Measurements from ENCODE around the gene METTL23.
"Not testable (repeated sequence)": the region's sequence is repeated elsewhere in the genome, so short reads cannot be mapped to it uniquely, and the experiment has no call there.

Gene METTL23

DNA sequence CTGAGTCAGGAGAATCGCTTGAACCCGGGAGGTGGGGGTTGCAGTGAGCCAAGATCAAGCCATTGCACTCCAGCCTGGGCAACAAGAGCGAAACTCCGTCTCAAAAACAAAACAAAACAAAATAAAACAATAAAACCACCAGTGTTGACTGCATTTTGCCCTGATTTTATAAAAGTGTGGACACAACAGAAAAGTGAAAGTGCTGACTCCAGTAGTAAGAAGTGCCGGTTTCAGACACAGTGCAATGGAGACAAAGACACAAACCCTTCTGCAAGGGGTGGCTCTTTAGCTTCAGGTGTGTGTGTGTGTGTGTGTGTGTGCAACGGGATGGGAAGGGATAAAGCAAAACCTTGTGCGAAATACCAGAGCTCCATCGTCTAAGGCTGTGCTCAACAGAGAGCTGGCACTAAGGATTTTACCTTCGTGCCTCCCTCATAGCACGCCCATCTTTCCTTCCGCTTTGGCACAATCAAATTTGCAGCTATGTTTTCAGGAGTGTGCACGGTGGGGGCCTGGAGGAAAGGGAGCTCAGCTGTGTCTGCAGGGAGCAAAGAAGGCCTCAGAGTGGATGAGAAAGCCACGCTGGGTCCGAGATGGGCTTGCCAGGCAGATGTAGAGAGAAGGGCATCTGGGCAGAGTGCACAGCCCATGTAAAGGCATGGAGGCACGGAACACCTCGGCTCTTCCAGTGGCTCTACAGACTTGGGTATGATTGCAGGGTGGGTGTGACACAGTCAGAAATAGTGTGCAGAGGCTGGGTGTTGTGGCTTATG lies 31.4 kb upstream of the METTL23 start:
- DNase-seq (ENCODE audit: low spot score): no peak

DNA sequence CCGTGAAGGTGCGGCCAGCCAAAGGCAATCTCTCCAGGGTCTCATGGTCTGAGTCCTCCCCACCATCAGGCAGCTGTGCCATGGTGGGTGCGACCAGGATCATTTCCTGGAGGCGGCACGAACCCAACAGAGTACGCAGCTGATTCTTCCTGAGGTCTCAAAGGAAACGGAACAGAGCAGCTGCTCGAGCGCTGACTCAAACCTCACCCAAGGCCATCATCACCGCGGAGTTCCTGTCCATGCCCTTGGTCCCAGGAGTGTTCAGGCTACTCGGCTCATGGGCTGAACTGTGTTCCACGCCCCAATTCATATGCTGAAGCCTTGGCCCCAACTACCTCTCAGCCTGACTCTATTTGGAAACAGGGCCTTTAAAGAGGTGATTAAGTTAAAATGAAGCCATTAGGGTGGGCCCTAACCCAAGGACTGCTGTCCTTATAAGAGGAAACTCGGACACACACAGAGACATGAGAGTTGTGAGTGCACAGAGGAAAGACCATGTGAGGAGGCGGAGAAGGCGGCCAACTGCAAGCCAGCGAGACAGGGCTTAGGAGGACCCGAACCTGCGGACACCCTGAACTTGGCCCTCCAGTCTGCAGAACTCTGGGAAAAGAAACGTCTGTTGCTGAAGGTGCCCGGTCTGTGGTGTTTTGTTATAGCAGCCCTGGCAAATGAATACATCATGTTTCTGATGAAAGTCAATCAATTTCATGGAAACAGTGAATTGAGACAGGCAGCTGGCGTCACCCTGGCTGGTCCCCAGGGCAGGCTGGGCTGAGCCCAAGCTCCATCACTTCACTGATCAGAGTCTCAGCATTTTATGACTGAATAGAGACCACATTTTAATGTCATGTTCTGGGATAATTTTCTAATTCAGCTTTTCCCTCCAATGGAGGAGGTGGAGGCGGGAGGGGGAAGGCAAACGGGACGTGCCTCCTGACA lies 29.6 kb upstream of the METTL23 start:
- DNase-seq (ENCODE audit: low spot score): no peak

DNA sequence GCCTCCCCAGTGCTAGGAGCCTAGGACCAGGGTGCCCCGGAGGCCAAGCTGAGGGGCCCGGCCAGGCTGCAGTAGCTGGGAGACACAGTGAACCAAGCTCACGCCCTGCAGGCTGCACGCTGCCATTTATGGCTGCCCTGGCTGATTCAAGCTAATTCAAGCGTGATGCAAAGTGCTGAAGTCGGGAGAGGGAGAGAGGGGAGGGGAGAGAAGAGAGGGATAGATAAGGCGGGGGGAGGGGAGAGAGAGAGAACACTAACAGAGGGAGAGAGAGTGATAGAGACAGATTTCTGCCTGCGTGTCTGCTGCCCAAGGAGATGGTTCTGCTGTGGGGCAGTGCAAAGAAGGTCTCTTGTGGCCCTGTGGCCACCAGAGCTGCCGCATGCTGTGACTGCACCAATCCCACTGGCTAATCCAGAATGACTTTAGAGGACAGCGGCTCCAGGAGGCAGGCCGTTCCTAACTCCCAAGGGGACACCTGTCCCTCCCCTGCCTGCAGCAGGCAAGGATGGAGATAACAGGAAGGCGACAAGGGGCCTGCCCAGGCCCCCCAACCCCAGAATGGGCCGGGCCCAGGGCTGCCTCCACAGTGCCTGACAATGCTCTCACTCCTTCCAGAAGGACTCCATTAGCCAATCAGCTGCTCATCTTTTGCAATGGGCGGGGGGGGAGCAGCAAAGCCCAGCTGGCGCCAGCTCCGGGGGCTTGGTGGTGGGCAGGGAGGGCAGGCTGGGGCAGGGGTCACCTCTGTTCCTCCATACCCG lies 28.8 kb upstream of the METTL23 start:
- no peak for DNase-seq (ENCODE audit: low spot score)

DNA sequence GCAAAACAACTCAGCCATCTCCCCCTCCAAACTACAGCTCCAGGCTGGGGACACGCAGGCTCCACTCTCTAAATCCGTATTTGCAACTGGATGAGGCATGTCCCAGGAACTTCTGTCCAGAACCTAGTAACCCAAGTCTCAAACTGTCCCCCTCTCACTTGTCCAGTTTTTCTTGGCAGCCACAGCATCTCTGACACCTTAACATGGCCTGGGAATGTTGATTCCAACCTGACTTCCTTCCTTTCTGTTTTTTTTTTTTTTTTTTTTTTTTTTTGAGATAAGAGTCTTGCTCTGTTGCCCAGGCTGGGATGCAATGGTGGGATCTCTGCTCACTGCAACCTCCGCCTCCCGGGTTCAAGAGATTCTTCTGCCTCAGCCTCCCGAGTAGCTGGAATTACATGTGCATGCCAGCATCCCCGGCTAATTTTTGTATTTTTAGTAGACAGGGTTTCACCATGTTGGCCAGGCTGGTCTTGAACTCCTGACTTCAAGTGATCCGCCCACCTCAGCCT lies 28.1 kb upstream of the METTL23 start:
- DNase-seq (ENCODE audit: low spot score): not testable (repeated sequence)

DNA sequence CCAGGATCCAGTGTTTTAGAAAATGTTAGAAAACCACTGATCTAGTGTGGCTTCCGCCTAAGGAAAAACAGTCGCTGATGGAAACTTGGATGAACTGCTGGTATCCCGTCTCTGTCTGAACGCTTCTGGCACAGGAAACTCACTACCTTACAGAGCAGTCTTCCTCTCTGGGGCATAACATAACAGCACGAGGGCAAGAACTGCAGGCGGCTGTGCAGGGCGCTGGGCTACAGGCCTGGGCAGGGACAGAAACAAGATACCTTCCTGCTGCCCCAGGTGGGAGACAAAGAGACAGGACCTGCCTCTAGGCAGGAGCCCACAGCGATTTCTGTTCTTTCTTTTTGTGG lies 26.4 kb upstream of the METTL23 start:
- DNase-seq (ENCODE audit: low spot score): no peak

DNA sequence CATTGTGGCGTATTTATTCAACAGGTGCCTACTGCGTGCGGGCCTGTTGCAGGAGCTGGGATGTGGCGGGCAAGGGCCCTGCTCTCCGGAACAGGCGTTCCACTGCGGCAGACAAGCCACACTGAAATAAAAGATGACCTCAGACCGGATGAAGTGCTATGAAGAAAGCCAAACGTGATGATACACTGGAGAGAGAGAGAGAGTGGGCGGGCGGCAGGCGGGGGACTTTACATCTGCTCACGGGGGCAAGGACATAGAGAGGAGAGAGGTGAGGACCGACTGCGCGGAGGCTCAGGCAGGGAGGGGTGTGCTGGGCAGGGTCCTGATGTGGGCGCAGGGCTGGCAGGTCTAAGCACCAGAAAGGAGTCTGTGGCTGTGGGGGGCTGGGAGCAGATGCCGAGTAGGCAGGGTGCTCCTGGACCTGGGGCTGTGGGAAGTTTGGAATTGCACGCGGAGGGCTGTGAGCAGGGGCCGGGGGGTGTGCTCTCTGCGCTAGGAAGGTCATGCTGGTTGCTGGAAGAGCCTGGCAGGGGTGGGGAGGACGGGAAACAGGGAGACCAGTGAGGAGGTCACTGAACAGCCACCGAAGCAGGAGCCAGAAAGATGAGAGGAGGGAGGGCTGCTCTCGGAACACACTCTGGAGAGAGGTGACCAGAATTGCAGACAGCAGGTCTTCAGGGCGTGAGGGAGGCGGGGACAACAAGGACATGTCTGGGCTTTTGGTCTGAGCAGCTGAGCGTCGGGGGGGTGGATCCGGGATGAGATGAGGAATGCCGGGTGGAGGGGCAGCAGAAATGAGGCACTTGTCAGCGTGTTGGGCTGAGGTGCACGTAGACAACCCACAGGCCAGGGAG lies 25.8 kb upstream of the METTL23 start:
- no peak for DNase-seq (ENCODE audit: low spot score)

DNA sequence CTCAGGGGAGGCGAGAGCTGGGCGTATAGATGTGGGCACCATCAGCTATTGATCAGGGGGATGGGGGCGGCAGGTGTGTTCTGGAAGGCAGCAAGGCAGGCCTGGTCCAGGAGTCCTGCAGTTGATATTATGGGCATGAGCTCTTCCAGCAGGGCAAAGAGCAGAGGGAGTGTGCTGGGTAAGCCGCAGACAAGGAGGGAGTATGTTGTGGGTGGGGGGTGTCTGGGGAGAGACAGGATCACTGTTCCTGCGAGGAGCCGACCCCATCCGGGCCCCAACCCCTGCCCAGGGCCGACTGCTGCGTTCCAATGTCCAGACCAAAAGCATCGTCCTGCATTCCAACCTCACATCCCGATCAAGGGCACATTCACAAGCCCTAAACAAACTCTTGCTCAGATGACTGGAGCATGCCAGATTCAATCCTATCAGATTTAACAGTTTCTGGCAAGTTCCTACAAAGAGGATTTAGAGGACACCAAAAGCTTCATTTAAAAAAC lies 25.1 kb upstream of the METTL23 start:
- no peak for DNase-seq (ENCODE audit: low spot score)

DNA sequence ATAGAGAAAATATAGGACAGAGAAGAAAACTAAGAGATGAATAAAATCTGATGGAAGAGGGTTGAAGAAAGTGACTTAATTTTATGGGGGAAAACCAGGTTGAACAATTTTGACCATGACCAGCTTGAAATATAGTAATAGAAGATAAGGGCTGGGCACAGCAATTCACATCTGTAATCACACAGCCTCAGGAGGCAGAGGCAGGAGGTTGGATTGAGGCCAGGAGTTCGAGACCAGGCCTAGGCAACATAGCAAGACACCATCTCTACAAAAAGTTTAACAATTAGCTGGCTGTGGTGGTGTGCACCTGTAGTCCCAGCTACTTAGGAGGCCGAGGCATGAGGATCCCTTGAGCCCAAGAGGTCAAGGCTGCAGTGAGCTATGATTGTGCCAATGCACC lies 24.6 kb upstream of the METTL23 start:
- DNase-seq (ENCODE audit: low spot score): no peak

DNA sequence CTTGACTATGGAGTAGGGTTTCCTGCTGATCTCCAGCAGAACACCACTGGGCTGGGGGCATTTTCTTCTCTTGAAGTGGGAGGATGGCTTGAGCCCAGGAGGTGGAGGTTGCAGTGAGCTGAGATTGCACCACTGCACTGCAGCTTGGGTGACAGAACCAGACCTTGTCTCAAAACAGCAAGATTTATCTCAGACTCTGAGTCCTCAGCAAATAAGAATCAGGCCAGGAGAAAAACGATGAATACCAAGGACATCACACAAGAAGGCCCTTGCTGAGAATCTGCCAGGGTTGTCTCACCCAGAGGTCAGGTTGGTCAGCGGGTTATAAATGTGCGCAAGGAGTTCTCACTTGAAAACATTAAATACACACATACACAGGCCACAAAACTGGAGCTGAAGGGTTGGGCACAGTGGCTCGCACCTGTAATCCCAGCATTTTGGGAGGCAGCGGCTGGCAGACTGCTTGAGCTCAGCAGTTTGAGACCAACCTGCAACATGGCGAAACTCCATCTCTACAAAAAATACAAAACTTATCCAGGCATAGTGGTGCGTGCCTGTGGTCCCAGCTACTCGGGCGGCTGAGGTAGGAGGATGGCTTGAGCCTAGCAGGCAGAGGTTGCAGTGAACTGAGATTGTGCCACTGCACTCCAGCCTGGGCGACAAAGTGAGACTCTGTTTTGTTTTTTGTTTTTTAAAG lies 23.6 kb upstream of the METTL23 start:
- no peak for DNase-seq (ENCODE audit: low spot score)

DNA sequence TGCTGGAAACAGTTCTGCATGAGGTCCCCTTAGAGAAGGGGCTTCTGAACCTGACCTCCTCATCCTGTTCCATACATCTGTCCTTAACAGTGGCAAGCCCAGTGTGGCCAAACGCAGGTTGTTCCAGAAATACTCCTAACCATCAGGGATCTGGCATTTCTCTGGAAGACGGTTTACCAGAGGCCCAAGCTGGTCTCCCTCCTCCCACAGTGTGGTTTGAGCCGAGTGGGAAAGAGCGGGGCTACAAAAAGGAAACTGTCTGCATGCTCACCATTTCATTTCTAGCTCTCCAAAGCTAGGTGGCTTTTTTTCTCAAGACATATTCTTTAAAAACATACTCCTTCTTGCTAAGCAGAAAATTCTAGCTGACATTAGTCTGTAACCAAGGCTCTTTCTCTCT lies 21.8 kb upstream of the METTL23 start:
- no peak for DNase-seq (ENCODE audit: low spot score)

DNA sequence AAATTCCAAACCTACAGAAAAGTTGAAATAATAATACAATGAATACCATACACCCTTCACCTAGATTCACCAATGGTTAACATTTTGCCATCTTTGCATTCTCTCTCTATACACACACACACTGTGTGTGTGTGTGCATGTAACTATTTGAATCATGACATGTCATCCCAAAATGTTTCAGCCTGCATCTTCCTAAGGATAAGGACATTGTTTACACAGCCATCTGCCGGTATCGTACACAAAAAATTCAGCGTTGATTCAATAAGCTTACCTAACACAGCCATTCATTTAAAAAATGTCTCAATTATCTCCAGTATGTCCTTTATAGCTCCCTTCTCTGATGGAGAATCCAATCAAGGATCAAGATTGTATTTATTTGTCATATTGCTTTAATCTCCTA lies 19.8 kb upstream of the METTL23 start:
- no peak for DNase-seq (ENCODE audit: low spot score)

DNA sequence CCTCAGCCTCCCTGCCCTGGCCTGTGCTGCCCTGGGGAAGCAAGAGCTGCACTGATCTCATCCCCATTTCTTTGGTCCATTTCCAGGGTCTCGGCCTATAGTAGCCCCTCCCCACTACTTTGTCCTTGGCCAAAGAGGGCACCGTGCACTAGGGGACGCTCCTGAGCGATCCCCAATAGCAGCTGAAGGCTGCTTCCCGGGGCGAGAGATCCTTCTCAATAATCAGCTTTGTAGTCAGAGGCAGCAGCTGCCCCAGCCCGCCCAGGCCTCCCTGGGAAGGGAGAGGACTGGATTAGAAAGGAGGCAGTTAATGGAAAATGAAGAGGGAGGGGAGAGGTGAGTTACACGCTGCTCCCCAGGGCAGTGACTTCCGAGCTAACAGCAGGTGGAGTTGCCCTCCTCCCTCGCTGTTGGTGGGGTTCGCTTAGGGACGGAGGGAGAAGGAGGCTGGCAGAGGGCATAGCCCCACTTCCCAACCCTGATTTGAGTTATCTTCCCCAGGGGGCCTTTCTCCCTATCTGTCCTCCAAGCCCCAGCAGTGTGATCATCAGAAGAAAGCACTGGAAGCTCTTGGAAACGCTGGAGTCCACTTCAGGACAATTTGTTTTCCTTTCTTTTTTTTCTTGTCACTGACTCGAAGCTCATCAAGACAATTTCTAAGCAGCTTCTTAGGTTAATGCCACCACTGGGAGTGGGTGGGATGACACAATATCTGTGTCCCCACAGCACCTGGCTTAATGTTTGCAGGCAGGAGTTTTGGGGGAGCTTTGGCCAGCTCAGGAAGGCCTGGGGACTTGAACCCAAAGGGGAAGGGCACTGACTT lies 18.4 kb upstream of the METTL23 start:
- DNase-seq (ENCODE audit: low spot score): no peak

DNA sequence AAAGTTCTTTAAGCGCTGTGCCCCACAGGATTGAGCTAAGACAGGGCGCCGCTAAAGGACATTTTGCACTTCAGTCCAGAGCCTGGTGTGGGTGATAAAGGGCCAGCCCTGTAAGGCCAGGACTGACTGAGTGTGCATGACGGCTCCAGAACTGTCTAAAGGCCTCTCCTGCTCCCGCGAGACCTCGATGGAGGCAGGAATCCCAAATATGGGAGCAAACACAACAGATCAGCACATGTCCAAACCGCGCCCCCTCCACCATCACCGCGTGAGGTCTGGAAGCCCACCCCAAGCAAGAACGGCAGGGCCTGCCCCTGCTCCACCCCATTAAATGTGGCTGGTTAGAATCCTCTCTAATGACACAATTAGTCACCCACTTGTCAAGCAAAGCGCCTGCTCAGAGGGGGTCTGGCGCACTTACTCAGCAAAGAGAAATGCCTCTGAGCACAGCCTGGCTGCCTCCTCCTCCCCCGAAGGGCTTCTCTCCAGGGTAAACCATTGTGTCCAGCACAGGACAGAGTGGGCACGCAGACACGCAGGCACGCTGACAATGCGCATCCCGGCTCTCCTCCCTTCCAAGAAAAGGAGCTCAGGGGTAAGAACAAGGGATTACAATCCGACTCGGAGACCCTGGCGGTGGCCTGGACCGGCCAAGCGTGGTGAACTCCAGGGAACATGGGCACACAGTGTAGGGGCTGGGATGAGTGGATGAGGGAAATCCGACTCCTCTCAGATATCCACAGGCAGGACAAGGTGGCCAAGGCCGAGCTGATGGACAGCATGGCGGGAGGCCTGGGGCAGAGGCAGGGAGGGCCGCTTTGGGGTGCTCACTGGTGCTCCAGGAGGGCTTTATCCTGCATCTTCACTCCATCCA lies 17.3 kb upstream of the METTL23 start:
- DNase-seq (ENCODE audit: low spot score): no peak

DNA sequence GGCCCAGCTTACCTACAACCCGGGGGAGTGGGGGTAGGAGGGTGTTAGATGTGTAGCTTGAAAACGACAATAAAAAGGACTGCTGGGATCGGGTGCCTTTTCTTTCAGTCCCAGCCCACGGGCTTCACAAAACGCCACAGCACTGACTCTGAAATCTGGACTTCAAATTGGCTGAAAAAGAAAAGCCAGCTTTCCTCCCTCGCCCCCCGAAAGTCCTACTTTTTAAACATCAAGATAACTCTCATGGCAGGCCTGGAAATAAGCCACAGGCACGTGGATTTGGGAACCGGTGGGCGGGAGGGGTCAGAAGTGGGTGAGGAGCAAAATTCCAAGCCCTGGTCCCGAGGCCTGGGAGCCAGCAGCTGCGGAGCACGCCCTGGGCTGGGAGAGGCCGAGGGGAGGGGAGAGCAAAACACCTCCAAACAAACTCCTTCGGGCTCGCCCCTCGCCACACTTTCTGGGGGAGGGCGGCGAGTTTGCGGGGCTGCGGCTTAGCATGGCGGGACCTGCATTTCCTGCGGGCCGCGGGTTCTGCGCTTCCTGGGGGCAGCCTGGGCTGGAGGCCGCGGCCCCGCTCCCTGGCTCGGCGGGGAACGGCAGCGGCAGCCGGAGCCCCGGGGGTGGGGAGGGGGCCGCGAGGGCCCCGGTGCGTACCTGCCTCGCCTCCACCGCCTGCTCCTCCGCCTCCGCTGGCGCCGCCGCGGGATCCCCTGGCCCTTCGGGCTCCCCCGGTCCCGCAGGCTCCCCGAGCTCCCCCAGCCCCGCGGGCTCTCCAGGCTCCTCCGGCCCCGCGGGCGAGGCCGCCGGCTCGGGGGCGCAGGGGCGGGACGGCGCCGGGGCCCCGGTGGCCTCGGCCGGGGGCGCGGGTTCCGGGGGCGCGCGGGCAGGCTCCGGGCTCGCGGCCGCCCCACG lies 16.4 kb upstream of the METTL23 start:
- DNase-seq (ENCODE audit: low spot score): not testable (repeated sequence)

DNA sequence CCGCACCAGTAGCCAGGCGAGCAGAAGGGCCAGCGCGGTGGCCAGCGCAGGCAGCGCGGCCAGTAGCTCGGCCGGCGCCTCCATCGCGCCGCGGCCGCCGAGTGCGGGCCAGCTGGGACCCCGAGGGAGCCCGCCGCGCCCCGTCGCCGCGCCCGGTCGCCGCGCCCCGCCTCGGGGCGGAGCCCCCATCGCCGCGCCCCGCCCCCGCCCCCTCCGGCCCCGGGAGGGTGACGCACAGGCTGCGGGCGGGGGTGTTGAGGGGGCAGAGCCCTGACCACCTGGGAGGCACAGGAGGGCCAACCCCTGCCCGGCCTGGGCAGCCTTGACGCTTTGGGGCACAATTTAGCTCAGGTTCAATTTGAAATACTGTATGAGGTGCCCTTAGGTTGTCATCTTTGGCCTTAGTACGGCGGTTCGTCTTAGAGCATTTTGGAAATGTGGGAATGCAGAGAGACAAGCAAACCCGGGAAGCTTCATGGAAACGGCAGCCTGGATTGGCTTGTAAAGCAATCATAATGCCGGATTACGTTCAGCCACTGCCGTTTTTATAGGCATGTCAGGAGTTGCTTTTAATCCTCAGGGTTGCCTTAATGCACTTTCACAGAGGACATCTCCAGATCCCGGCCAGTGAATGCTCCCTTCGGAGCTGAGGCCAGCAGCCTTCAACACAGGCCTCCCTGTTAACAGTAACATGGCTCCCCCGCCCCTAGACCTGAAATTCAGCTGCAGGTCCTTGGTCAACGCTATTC lies 15.6 kb upstream of the METTL23 start, which contains the start of gene MXRA7:
TSS of gene MXRA7 (minus strand) at position 103 of the 749 bp plus-strand sequence. CDS start at position 84, 19 bp downstream.
- peak; percentile 77 for DNase-seq (ENCODE audit: low spot score)

DNA sequence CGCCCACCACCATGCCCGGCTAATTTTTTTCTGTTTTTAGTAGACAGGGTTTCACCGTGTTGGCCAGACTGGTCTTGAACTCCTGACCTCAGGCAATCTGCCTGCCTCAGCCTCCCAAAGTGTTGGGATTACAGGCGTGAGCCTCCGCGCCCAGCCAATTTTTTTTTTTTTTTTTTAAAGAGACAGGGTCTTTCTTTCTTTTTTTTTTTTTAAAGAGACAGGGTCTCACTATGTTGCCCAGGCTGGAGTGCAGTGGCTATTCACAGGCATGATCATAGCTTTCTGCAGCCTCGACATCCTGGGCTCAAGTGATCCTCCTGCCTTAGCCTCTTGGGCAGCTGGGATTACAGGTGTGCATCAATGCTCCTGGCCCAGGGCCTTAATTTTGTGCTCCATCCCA lies 14.3 kb upstream of the METTL23 start:
- DNase-seq (ENCODE audit: low spot score): not testable (repeated sequence)

DNA sequence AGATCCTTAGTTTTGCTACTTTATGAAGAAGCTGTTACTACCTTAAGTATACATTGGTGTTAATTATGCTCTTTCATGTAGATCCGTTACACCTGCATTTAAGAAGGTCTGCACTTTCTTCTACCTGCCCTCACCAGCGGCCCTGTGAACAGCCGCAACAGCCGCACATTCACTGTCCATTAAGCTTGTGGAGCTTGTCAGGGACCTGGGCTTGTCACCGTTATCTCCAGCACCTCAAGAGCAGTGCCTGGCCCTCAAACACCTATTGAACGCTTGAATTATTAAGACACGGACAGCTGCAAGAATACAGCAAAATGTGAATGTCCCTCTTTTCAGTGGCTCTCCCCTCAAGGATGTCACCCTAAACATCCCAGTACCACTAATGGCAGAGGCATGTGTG lies 12.9 kb upstream of the METTL23 start:
- DNase-seq (ENCODE audit: low spot score): no peak
